Loucy (cell line): Measurements from ENCODE around the gene LSM12.

Experiments
- EZH2phosphoT487 ChIP-seq: fragments of 200-600 bp; IDR thresholded peaks from 2 replicates; pipeline ENCODE4 v1.6.1; 2018; ENCODE audit warnings: antibody characterized with exemption, mild to moderate bottlenecking, moderate library complexity, borderline replicate concordance
- TF ChIP-seq, protein P1 (sequence below): fragments of 200-600 bp; sonication (generic); conservative IDR thresholded peaks from 2 replicates; pipeline ENCODE4 v1.5.1; 2014; ENCODE audit warnings: mild to moderate bottlenecking, antibody characterized with exemption, low read length

DNA sequence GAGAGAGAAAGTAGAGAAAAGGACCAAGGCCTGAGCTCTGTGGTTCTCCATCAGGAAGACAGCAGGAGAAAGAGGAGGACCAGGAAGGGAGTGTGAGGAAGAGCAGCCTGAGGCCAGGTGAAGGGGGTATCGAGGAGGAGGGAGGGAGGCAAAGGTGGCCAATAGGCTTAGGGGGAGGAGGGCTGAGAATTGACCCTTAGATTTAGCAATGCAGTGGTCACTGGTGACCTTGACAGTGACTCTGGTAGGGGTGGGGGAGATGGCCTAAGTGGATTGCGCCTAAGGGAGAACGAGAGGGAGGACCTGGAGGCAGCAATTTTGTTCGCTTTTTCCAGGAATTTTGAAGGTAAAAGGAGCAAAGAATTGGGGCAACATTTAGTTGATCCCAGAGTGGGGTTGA is 67.4 kb downstream of the LSM12 start:
- TF ChIP-seq, protein P1, sequence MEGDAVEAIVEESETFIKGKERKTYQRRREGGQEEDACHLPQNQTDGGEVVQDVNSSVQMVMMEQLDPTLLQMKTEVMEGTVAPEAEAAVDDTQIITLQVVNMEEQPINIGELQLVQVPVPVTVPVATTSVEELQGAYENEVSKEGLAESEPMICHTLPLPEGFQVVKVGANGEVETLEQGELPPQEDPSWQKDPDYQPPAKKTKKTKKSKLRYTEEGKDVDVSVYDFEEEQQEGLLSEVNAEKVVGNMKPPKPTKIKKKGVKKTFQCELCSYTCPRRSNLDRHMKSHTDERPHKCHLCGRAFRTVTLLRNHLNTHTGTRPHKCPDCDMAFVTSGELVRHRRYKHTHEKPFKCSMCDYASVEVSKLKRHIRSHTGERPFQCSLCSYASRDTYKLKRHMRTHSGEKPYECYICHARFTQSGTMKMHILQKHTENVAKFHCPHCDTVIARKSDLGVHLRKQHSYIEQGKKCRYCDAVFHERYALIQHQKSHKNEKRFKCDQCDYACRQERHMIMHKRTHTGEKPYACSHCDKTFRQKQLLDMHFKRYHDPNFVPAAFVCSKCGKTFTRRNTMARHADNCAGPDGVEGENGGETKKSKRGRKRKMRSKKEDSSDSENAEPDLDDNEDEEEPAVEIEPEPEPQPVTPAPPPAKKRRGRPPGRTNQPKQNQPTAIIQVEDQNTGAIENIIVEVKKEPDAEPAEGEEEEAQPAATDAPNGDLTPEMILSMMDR: no peak
- no peak for TF ChIP-seq EZH2phosphoT487
